Activated T-helper 2 cell treated with anti-CD3 and anti-CD28 coated beads, Interferon-gamma antibody, Interleukin-2, Interleukin-4, amounts not matched to agents 10 μg/mL and 5 μg/mL and 100 μg/mL, durations not matched to agents 14 hours and 24 hours and 36 hours (primary cell): ENCODE results near the gene SLC2A2. TPM values are rescaled to one million over a fixed set of nuclear protein-coding genes. Genes with fewer than 3 reads are reported as not detected.

ENCODE experiments used
- DNase-seq: peaks from one replicate; pipeline ENCODE4 v3.0.0; 2021; ENCODE audit warnings: low spot score
- H3K27ac Mint-ChIP-seq: one replicate; pipeline ENCODE4 v1.8.0; 2021; ENCODE audit warnings: mixed read lengths
- H3K27me3 Mint-ChIP-seq: one replicate; pipeline ENCODE4 v1.8.0; 2021; ENCODE audit warnings: low read depth, mixed read lengths
- H3K36me3 Mint-ChIP-seq: one replicate; pipeline ENCODE4 v1.8.0; 2021; ENCODE audit warnings: low read depth, mixed read lengths
- H3K4me1 Mint-ChIP-seq: one replicate; pipeline ENCODE4 v1.8.0; 2021; ENCODE audit warnings: low read depth, mixed read lengths
- H3K4me3 Mint-ChIP-seq: one replicate; pipeline ENCODE4 v1.8.0; 2021; ENCODE audit warnings: low read depth, mild to moderate bottlenecking, moderate library complexity, mixed read lengths
- H3K9me3 Mint-ChIP-seq: one replicate; pipeline ENCODE4 v1.8.0; 2021; ENCODE audit warnings: mixed read lengths
- intact Hi-C: fragments of 100-400 bp; cut with micrococcal nuclease; formaldehyde crosslinking; loops from one replicate; pipeline ENCODE4 v1.15.1; 2023
- total RNA-seq: library from RNA; stranded (reverse); gene quantifications from 2 replicates; pipeline ENCODE4 v1.2.3, GENCODE V29; 2022

The SLC2A2 gene
- total RNA-seq, 1 donor from 2014 or later, result not detected

GRCh38 chr3:171018156-171018935, 8.2 kb downstream of the SLC2A2 start:
- H3K27ac Mint-ChIP-seq, result no peak overlapping the region
- no peak for DNase-seq
- intact Hi-C loops, result no loop called here
- no peaks in the 10 kb centered on the region for H3K36me3 Mint-ChIP-seq
- H3K4me3 Mint-ChIP-seq, result no peak overlapping the region
- no peaks in the 10 kb centered on the region for H3K9me3 Mint-ChIP-seq
- peaks cover 35% of the 10 kb centered on the region for H3K27me3 Mint-ChIP-seq
- peaks cover 1% of the 10 kb centered on the region for H3K4me1 Mint-ChIP-seq

GRCh38 chr3:171013822-171014748, 12.4 kb downstream of the SLC2A2 start:
- H3K4me3 Mint-ChIP-seq, result no peak overlapping the region
- intact Hi-C loops, result no loop called here
- H3K4me1 Mint-ChIP-seq, result peaks cover 1% of the 10 kb centered on the region
- H3K27me3 Mint-ChIP-seq, result peaks cover 36% of the 10 kb centered on the region
- no peak overlapping the region for H3K27ac Mint-ChIP-seq
- H3K9me3 Mint-ChIP-seq, result no peaks in the 10 kb centered on the region
- no peak for DNase-seq
- H3K36me3 Mint-ChIP-seq, result no peaks in the 10 kb centered on the region

- Mint-ChIP-seq H3K9me3 (no peaks in the 10 kb centered on the region), H3K27me3 (peaks cover 31% of the 10 kb centered on the region), H3K4me1 (peaks cover 1% of the 10 kb centered on the region), H3K27ac (no peak overlapping the region), H3K4me3 (no peak overlapping the region), H3K36me3 (no peaks in the 10 kb centered on the region)
- intact Hi-C loops, result no loop called here
- no peak for DNase-seq
Measured at GRCh38 chr3:171011873-171012336, 14.6 kb downstream of the SLC2A2 start.

GRCh38 chr3:171011109-171011872, 15.2 kb downstream of the SLC2A2 start:
- intact Hi-C loops, result no loop called here
- H3K4me3 Mint-ChIP-seq, result no peak overlapping the region
- H3K27ac Mint-ChIP-seq, result no peak overlapping the region
- peaks cover 1% of the 10 kb centered on the region for H3K4me1 Mint-ChIP-seq
- peaks cover 36% of the 10 kb centered on the region for H3K27me3 Mint-ChIP-seq
- no peaks in the 10 kb centered on the region for H3K36me3 Mint-ChIP-seq
- H3K9me3 Mint-ChIP-seq, result no peaks in the 10 kb centered on the region
- no peak for DNase-seq

GRCh38 chr3:171007316-171007715, 19.2 kb downstream of the SLC2A2 start:
- Mint-ChIP-seq H3K36me3 (no peaks in the 10 kb centered on the region), H3K27ac (no peak overlapping the region), H3K4me3 (no peak overlapping the region), H3K9me3 (no peaks in the 10 kb centered on the region), H3K4me1 (no peaks in the 10 kb centered on the region), H3K27me3 (peaks cover 38% of the 10 kb centered on the region)
- intact Hi-C loops, result no loop called here
- DNase-seq, result no peak

GRCh38 chr3:171005648-171006047, 20.9 kb downstream of the SLC2A2 start:
- no peak overlapping the region for H3K27ac Mint-ChIP-seq
- intact Hi-C loops, result no loop called here
- no peaks in the 10 kb centered on the region for H3K4me1 Mint-ChIP-seq
- no peak for DNase-seq
- peaks cover 29% of the 10 kb centered on the region for H3K27me3 Mint-ChIP-seq
- H3K4me3 Mint-ChIP-seq, result no peak overlapping the region
- no peaks in the 10 kb centered on the region for H3K36me3 Mint-ChIP-seq
- no peaks in the 10 kb centered on the region for H3K9me3 Mint-ChIP-seq

GRCh38 chr3:171001957-171002694, 24.4 kb downstream of the SLC2A2 start:
- Mint-ChIP-seq H3K4me3 (no peak overlapping the region), H3K4me1 (no peaks in the 10 kb centered on the region), H3K36me3 (no peaks in the 10 kb centered on the region), H3K9me3 (no peaks in the 10 kb centered on the region), H3K27ac (no peak overlapping the region), H3K27me3 (peaks cover 15% of the 10 kb centered on the region)
- intact Hi-C loops, result no loop called here
- DNase-seq, result no peak

- no peaks in the 10 kb centered on the region for H3K9me3 Mint-ChIP-seq
- H3K4me3 Mint-ChIP-seq, result no peak overlapping the region
- no peak for DNase-seq
- H3K27me3 Mint-ChIP-seq, result peaks cover 10% of the 10 kb centered on the region
- no peak overlapping the region for H3K27ac Mint-ChIP-seq
- intact Hi-C loops, result no loop called here
- H3K36me3 Mint-ChIP-seq, result no peaks in the 10 kb centered on the region
- no peaks in the 10 kb centered on the region for H3K4me1 Mint-ChIP-seq
Measured at GRCh38 chr3:171001250-171001893, 25.1 kb downstream of the SLC2A2 start.

GRCh38 chr3:171000281-171000680, 26.2 kb downstream of the SLC2A2 start:
- Mint-ChIP-seq H3K27ac (no peak overlapping the region), H3K4me3 (no peak overlapping the region), H3K9me3 (no peaks in the 10 kb centered on the region), H3K4me1 (no peaks in the 10 kb centered on the region), H3K27me3 (peaks cover 12% of the 10 kb centered on the region), H3K36me3 (no peaks in the 10 kb centered on the region)
- intact Hi-C loops, result no loop called here
- DNase-seq, result no peak

GRCh38 chr3:170999737-171000242, 26.7 kb downstream of the SLC2A2 start:
- Mint-ChIP-seq H3K4me1 (no peaks in the 10 kb centered on the region), H3K27ac (no peak overlapping the region), H3K27me3 (peaks cover 9% of the 10 kb centered on the region), H3K36me3 (no peaks in the 10 kb centered on the region), H3K9me3 (no peaks in the 10 kb centered on the region), H3K4me3 (no peak overlapping the region)
- DNase-seq, result no peak
- intact Hi-C loops, result no loop called here

GRCh38 chr3:170997961-170998913, 28.3 kb downstream of the SLC2A2 start:
- Mint-ChIP-seq H3K4me1 (no peaks in the 10 kb centered on the region), H3K36me3 (no peaks in the 10 kb centered on the region), H3K4me3 (no peak overlapping the region), H3K27me3 (peaks cover 6% of the 10 kb centered on the region), H3K27ac (no peak overlapping the region), H3K9me3 (no peaks in the 10 kb centered on the region)
- intact Hi-C loops, result no loop called here
- no peak for DNase-seq
